GM12874 (cell line): ENCODE results near the gene ITGA4.

Experiments
- TF ChIP-seq, protein P1 (sequence below): IDR thresholded peaks from 2 replicates; pipeline ENCODE4 v1.5.1; 2011; ENCODE audit warnings: low read depth, mild to moderate bottlenecking, control low read depth, low read length, moderate library complexity; ENCODE audit not compliant: insufficient read depth

The ITGA4 gene

DNA sequence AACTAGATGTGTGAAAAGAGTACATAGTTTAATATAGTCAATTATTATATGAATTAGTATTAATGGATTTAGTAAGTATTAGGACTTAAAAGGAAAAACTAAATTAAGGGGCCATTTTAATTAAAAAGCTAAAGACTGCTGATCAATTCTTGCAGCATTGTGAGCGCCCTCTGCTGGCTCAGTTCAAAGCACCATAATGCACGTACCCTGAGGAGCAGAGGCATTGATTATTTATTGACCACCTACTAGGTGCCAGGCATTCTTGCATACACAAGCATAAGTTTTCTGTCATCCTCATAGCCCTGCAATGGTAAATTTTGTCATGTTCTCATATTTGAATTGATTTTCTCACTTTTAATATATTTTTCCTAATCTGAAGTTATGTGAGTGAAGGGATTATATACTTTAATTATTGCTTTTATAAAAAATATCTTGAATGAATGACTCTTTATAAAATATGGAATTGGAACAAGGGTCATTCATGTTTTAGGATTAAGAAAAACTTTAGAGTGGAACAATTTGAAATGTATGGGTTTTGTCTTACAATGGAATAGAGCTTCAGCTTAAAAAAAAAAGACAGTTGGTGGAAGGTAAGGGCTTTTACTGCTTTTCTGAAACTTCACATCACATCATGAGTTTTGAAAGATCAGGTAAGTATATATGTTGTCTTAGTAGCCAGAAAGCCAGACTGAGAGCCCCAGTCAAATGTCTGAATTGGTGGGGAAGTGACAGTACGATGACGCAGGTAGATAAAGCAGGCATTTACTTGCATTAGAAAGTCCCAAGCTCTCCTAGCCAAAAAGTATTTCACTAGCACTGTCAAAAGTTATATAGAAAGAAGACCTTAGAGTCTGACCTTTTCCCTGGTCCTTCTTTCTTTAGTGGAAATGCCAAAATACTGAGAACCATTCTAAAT, 9.7 kb downstream of the ITGA4 start:
- TF ChIP-seq, protein P1, sequence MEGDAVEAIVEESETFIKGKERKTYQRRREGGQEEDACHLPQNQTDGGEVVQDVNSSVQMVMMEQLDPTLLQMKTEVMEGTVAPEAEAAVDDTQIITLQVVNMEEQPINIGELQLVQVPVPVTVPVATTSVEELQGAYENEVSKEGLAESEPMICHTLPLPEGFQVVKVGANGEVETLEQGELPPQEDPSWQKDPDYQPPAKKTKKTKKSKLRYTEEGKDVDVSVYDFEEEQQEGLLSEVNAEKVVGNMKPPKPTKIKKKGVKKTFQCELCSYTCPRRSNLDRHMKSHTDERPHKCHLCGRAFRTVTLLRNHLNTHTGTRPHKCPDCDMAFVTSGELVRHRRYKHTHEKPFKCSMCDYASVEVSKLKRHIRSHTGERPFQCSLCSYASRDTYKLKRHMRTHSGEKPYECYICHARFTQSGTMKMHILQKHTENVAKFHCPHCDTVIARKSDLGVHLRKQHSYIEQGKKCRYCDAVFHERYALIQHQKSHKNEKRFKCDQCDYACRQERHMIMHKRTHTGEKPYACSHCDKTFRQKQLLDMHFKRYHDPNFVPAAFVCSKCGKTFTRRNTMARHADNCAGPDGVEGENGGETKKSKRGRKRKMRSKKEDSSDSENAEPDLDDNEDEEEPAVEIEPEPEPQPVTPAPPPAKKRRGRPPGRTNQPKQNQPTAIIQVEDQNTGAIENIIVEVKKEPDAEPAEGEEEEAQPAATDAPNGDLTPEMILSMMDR = peak; percentile 69

DNA sequence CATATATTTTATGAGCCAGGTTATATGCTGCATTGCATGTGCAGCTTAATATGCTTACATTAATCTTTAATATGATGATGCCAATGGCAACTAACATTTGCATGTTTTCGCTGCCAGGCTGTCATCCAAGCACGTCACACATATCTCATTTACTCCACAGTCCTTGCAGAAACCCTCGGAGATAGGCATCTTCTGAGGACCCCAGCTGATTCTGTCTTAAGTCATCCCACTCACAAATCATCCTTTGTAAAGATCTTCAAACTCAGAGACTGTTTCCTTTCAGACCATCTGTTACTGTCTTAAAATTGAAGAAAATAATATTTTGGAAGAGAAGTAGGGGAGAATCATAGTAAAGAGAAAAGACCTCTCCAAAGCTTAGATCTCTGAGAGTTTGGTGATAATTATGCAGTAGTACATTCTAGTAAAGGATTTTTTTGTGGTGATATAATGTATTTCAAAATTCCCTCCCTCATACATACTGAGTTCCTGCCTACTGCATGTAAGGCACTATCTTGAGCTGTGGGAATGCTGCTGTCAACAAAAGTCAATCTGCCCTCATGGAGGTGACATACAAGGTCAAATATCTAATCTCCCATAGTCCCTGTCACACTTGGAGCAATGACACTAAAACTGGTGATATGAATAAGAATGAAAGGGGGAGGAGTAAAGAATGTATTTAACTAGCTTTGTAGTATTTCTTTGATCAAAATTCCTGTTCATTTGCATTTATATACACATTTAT, 11.0 kb downstream of the ITGA4 start:
- TF ChIP-seq, protein P1 = no peak

DNA sequence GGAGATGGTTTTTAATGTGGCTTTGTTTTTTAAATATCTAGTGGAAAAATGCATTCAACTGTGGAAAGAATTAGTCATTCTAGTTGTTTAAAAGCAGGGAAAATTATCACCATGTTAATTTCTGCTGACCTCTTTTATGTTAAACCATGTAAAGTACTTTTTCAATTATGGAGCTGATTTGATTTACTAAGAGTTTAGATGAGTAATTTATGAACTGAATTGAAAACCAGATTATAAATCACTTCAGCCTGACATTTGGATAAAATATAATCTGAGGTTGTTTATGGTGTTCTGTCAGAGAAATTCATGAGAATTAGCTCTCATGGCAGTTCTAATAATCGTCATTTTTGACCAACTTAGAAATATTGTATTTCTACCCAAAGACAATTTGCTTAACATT, 11.6 kb downstream of the ITGA4 start:
- TF ChIP-seq, protein P1 = no peak

DNA sequence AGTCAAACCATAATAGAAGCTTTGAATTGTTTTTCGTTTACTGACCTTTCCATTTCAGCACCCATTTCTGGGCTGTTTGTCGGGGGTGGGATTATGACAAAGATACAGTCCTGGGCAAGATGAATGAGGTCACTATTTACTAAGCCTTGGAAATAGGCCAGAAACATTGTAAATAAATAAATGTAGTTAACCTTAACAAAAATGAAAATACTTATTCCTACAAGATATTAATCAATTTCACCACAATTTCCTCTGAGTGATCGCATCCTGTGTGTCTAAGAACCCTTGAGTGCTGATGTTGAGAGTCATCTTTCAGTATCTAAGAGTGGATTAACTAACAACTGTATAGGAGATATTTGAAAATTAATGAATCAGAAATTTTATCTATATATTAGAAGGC, 14.0 kb downstream of the ITGA4 start:
- TF ChIP-seq, protein P1 = no peak

DNA sequence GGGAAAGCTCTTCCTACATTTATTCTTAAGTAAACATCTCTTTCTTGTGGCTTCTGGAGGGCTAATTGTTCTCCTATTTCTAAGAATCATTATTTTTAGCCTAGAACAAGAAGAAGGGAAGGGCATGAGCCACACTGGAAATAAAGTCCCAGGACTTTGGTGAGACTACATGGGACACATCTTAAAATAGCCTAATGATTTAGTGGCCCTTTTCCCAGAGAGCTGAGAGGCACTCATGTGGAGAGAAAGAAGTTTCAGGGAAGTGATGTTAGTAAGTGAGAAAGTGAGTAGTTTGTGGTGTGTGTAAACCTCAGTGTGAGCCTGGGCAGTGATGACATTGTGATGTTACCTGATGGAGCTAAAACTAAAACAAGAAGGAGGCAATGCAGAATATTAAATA, 14.6 kb downstream of the ITGA4 start:
- TF ChIP-seq, protein P1 = no peak

DNA sequence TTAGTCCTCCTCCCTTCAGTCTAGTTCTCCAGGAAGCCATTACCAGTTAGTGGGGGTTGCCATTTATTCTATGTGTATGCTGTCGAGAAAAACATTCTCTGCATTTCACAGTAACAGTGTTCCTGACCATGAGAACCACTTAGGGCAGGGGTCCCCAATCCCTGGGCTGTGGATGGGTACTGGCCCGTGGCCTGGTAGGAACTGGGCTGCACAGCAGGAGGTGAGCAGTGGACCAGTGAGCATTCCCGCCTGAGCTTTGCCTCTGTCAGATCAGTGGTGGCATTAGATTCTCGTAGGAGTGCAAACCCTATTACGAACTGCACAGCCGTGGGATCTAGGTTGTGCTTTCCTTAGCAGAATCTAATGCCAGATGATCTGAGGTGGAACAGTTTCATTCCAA, 15.8 kb downstream of the ITGA4 start:
- TF ChIP-seq, protein P1 = no peak

DNA sequence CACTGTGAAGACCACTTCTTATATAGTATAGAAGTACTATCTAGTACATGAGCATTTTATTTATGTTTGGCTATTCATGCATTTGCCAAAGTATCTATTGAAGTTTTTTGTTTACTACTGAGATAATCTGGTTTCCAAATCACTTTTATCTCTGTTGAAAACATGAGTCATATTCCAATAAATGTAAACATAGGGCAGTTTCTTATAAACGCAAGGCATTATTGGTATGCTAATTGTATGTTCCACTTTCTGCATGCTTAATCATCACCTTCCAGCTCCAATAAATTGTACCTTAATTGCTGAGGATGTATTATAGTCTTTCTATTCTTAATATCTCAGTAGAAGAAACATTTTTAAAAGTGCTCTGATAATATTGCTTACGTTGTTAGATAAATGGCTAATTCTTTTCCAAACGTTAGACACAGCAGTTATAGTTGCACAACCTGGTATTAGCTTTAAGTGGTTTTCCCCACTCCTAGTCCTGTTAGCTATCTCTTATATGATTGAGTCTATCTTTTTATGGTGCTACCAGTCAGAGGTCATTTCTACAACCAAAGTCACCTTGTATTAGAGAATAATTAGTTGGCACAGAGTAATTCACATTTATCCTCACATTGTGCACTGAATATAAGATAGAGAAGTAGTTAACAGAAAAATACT, 17.2 kb downstream of the ITGA4 start:
- TF ChIP-seq, protein P1 = no peak
